GM12873 (cell line): ENCODE results near the gene VDR.

ENCODE experiments used
- TF ChIP-seq, protein P1 (sequence below): IDR thresholded peaks from 2 replicates; pipeline ENCODE4 v1.5.1; 2012; ENCODE audit warnings: low read depth, mild to moderate bottlenecking, moderate library complexity, low read length, control low read depth; ENCODE audit not compliant: insufficient read depth; ENCODE audit errors: missing control alignments

VDR gene

DNA sequence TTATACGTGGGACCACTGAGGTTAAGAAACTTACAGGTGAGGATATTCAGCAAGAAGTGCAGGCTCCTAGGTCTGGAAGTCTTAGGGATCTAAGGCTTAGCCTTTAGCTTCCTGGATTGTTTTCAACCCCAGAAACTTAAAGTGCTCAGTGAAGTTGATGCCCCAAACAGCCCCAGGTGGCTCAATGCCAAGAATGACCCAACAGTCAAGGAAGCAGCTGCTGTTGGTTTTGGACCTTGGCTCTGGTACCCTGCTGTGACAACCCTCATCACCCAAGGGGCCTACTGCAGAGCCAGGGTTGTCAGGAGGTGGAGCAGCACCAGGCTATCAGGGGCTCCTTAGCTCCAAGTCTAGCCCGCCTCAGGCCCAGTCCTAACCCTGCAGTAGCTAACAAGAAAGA is 36.8 kb downstream of the VDR start:
- TF ChIP-seq, protein P1, sequence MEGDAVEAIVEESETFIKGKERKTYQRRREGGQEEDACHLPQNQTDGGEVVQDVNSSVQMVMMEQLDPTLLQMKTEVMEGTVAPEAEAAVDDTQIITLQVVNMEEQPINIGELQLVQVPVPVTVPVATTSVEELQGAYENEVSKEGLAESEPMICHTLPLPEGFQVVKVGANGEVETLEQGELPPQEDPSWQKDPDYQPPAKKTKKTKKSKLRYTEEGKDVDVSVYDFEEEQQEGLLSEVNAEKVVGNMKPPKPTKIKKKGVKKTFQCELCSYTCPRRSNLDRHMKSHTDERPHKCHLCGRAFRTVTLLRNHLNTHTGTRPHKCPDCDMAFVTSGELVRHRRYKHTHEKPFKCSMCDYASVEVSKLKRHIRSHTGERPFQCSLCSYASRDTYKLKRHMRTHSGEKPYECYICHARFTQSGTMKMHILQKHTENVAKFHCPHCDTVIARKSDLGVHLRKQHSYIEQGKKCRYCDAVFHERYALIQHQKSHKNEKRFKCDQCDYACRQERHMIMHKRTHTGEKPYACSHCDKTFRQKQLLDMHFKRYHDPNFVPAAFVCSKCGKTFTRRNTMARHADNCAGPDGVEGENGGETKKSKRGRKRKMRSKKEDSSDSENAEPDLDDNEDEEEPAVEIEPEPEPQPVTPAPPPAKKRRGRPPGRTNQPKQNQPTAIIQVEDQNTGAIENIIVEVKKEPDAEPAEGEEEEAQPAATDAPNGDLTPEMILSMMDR: no peak

DNA sequence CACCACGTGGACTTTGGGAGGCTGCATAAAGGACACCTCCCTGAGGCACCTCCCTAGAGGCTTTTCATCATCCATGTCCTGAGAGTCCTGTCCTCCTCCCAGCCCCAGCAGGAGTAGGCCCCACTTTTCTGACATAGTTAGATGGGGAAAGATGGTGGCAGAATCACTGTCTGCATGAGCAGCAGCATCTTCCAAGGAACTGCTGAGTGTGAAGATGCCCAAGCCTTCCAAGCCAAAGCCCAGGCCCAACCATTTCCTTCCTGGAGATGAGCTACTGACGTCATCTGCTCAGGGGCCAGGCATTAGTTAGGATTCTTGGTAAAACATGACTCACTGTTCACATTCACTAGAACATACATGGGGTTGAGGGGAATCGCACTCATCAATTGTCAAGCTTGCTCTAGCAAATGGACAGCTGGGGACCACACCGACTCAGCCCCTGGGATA is 37.3 kb downstream of the VDR start:
- TF ChIP-seq, protein P1: no peak

DNA sequence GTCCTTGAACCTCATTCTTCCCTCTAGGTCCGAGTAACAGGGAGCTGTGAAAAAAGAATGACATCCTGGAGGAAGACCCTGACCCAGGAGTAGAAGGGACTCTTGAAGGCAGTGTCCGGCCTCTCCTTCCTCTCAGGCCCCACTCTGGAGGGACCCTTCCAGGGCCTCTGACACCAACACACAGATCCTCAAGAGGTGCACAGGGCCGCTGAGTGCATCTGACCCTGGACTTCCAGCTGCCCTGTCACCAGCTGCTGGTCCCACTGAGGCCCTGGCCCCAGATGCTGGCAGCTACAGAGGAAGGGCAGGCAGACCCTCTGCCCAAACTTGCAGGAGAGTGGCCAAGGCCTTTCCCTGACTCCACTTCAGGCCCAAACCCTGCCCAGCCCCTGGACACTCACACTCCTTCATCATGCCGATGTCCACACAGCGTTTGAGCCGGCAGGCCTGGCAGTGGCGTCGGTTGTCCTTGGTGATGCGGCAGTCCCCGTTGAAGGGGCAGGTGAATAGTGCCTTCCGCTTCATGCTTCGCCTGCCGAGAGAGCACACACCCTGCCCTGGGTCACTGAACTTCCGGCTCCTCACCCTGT is 40.1 kb downstream of the VDR start:
- TF ChIP-seq, protein P1: no peak

DNA sequence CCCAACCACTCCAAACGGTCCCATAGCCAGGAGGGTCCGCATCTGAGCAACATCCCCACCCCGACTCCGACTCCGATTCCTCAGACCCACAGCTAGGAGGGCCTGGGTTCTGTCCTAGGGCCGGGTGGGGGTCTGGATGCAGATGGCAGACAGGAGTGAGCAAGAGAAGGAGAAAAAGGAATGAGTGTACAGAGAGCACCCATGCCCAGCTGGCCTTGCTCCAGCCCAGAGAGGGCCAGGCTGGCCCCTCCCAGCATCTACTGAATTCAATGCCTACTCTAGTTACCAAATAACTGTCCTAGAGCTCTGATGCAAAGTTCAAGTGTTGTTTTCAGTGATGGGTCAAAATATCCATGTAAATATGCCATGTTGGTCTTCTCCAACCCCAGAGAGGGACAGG is 40.8 kb downstream of the VDR start:
- TF ChIP-seq, protein P1: no peak

DNA sequence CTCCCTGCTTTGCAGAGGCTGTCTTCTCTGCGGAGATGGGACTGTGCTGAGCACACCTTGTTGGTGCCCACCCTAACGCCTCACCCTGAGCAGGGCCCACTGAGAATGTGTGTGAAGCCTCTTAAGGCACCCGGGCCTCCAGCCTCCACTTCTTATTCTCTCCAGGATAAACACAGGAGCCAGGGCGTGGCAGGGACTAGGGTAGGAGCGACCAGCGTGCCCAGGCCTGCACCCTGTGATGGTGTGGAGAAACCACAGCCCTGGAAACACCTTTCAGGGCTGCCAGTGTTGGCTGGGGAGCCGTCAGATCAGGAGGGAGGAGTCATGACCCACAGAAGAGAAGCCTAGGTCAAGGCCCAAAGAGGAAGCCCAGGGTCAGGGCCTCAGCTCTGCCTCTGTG is 41.3 kb downstream of the VDR start:
- TF ChIP-seq, protein P1: no peak

DNA sequence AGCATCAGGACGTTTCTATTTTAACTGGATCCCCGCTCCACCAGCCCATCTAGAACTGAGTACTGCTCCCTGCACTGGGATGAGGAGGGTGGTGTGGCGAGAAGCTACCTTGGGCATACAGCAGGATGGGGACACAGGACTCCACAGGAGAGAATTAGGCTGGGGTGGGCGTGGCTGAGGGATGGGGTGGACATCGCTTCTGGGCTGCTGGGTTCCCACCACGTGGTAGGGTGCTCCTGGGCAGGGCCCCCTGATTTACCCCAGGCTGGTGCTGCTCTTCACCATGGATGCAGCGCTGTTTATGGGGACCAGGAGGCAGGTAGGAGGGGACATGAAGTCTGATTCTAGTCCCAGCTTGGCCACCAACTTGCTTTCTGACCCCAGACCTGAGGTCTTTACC is 41.9 kb downstream of the VDR start:
- TF ChIP-seq, protein P1: no peak

DNA sequence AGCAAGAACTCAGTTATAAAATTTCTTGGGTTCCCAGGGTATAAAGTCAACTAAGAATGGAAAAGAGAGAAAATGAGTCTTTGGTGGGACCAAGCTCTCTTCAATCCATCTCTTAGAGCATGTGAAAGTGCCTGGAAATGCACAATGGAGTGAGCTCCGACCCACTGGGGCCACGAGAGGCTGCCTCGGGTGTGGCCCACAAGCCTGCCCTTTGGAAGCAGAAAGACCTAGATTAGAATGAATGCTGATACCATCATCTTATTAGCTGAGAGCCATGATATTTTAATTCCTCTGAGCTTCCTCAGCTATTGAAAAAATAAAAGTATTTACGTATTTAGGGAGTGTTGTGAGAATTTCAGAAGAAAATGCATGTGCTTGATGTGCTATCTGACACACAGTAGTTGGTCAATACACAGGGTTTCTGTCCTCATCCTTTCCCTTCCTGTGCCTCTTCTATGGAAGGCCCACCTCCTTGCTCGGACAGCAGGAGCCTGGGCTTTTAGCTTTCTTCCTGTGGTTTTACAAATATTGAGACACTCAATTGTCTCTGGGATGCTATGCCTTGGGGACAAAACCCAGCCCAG is 42.5 kb downstream of the VDR start:
- TF ChIP-seq, protein P1: no peak

DNA sequence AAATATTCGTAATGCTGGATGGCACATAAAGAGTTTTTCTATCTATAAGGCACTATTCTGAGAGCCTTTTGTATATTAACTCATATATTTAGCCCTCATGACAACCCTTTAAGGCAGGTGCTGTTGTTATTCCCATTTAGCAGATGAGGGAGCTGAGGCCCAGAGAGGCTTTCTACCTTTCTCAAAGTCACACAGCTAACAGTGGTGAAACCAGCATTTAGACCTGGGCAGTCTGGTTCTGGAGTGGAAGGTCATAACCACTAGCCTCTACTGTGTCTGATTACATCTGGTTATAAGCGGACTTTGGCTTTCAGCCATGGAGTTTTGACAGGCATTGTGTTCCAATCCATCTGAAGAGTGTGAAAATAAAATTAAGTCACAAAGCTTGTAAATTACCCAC is 43.9 kb downstream of the VDR start:
- TF ChIP-seq, protein P1: no peak
